IMR-90 (cell line): Measurements from ENCODE around the gene PDGFRA. TPM values are rescaled to one million over a fixed set of nuclear protein-coding genes. Genes with fewer than 3 reads are reported as not detected.

Experiments
- ATAC-seq: fragments of 200-7000 bp; cut with Tn5 transposase; 2 replicates; pipeline ENCODE4 v1.9.1; 2020; ENCODE audit warnings: low read depth, mild to moderate bottlenecking, moderate library complexity
- BruUV-seq: library from RNA; stranded (reverse); fragments of 400-500 nt; replicated peaks from 2 replicates; lab custom pipeline; 2021; lab: Mats Ljungman, UMichigan
- CTCF ChIA-PET: fragments of 300-600 bp; formaldehyde crosslinking; extraction: SDS; loops from one replicate; lab custom pipeline; 2021; ENCODE audit warnings: antibody characterized with exemption; lab: Yijun Ruan, JAX
- POLR2A ChIA-PET: fragments of 300-600 bp; sonication (Branson Sonifier 250); formaldehyde crosslinking; loops from one replicate; lab custom pipeline; 2022; ENCODE audit warnings: antibody characterized with exemption; ENCODE audit not compliant: unreplicated experiment; lab: Charles Lee
- DNase-seq: peaks from one replicate; pipeline ENCODE4 v3.0.0; 2013
- H2AFZ ChIP-seq: replicated peaks from 2 replicates; pipeline ENCODE3; 2013; ENCODE audit warnings: low read length, mild to moderate bottlenecking; ENCODE audit not compliant: poor library complexity
- H2AK5ac ChIP-seq: 2 replicates; pipeline ENCODE4 v1.6.1; 2013; ENCODE audit warnings: low read depth, low read length, inconsistent platforms
- H2AK9ac ChIP-seq: replicated peaks from 2 replicates; pipeline ENCODE3; 2013; ENCODE audit warnings: mild to moderate bottlenecking, low read depth, low read length, moderate library complexity; ENCODE audit not compliant: poor library complexity
- H2BK120ac ChIP-seq: 2 replicates; pipeline ENCODE4 v1.6.1; 2013; ENCODE audit warnings: low read depth, low read length, inconsistent platforms
- H2BK15ac ChIP-seq: 3 replicates; pipeline ENCODE4 v1.6.1; 2013; ENCODE audit warnings: low read depth, low read length, inconsistent platforms
- H2BK20ac ChIP-seq: 2 replicates; pipeline ENCODE4 v1.6.1; 2013; ENCODE audit warnings: low read depth, mild to moderate bottlenecking, inconsistent platforms, low read length, moderate library complexity
- H2BK5ac ChIP-seq: 2 replicates; pipeline ENCODE4 v1.6.1; 2013; ENCODE audit warnings: mild to moderate bottlenecking, low read depth, low read length, inconsistent platforms; ENCODE audit not compliant: poor library complexity, severe bottlenecking
- H3K14ac ChIP-seq: replicated peaks from 2 replicates; pipeline ENCODE4 v1.6.1; 2013; ENCODE audit warnings: low read depth, low read length, inconsistent platforms
- H3K18ac ChIP-seq: 2 replicates; pipeline ENCODE4 v1.6.1; 2013; ENCODE audit warnings: low read depth, low read length, control low read depth
- H3K23ac ChIP-seq: 2 replicates; pipeline ENCODE4 v1.6.1; 2013; ENCODE audit warnings: low read depth, low read length, inconsistent platforms
- H3K27ac ChIP-seq: 2 replicates; pipeline ENCODE4 v1.5.1; 2013; ENCODE audit warnings: mild to moderate bottlenecking, control low read depth, low read length; ENCODE audit not compliant: insufficient read depth
- H3K27me3 ChIP-seq: 2 replicates; pipeline ENCODE4 v1.6.1; 2013; ENCODE audit warnings: low read length; ENCODE audit not compliant: control insufficient read depth, insufficient read depth
- H3K36me3 ChIP-seq: 2 replicates; pipeline ENCODE4 v1.6.1; 2013; ENCODE audit warnings: low read length, mixed read lengths; ENCODE audit not compliant: control insufficient read depth, insufficient read depth
- H3K4ac ChIP-seq: 2 replicates; pipeline ENCODE4 v1.6.1; 2013; ENCODE audit warnings: low read depth, low read length, inconsistent platforms
- H3K4me1 ChIP-seq: 2 replicates; pipeline ENCODE4 v1.6.1; 2013; ENCODE audit warnings: low read length, mixed read lengths; ENCODE audit not compliant: control insufficient read depth, insufficient read depth
- H3K4me2 ChIP-seq: 2 replicates; pipeline ENCODE4 v1.6.1; 2013; ENCODE audit warnings: low read depth, mild to moderate bottlenecking, control low read depth, low read length, moderate library complexity
- H3K4me3 ChIP-seq: 2 replicates; pipeline ENCODE4 v1.5.1; 2013; ENCODE audit warnings: low read depth, mild to moderate bottlenecking, control low read depth, low read length, moderate library complexity; ENCODE audit not compliant: insufficient read depth
- H3K56ac ChIP-seq: 2 replicates; pipeline ENCODE4 v1.6.1; 2013; ENCODE audit warnings: low read length, inconsistent platforms; ENCODE audit not compliant: insufficient read depth; ENCODE audit errors: extremely low read depth
- H3K79me1 ChIP-seq, 2 experiments: 2 replicates each; pipeline ENCODE4 v1.6.1; 2013; ENCODE audit warnings: low read length in 2 of 2, inconsistent platforms in 1 of 2, low read depth in 1 of 2
- H3K9ac ChIP-seq: 2 replicates; pipeline ENCODE4 v1.6.1; 2013; ENCODE audit warnings: low read depth, low read length, control low read depth
- H3K9me1 ChIP-seq: 2 replicates; pipeline ENCODE4 v1.6.1; 2013; ENCODE audit warnings: low read length, inconsistent platforms; ENCODE audit not compliant: insufficient read depth
- H3K9me3 ChIP-seq: 2 replicates; pipeline ENCODE4 v1.6.1; 2013; ENCODE audit warnings: low read length; ENCODE audit not compliant: control insufficient read depth, insufficient read depth
- H4K20me1 ChIP-seq: 2 replicates; pipeline ENCODE4 v1.6.1; 2013; ENCODE audit warnings: low read length, inconsistent platforms; ENCODE audit not compliant: insufficient read depth
- H4K5ac ChIP-seq: 2 replicates; pipeline ENCODE4 v1.6.1; 2013; ENCODE audit warnings: mild to moderate bottlenecking, low read depth, low read length, control low read depth
- H4K8ac ChIP-seq, 2 experiments: 2 replicates each; pipeline ENCODE4 v1.6.1; 2013; ENCODE audit warnings: low read depth in 2 of 2, low read length in 2 of 2, control low read depth in 1 of 2, inconsistent platforms in 1 of 2
- H4K91ac ChIP-seq: 2 replicates; pipeline ENCODE4 v1.6.1; 2013; ENCODE audit warnings: low read depth, low read length, inconsistent platforms; ENCODE audit not compliant: insufficient read depth
- CHD1 ChIP-seq: IDR thresholded peaks from 2 replicates; pipeline ENCODE4 v1.6.1; 2012; ENCODE audit warnings: low read depth, low read length, improper control_type of control experiment
- MAFK ChIP-seq: IDR thresholded peaks from 2 replicates; pipeline ENCODE4 v1.6.1; 2012; ENCODE audit warnings: low read depth, low read length, improper control_type of control experiment
- MXI1 ChIP-seq: IDR thresholded peaks from 2 replicates; pipeline ENCODE4 v1.6.1; 2012; ENCODE audit warnings: low read depth, mild to moderate bottlenecking, low read length, moderate library complexity, borderline replicate concordance
- RAD21 ChIP-seq: IDR thresholded peaks from 2 replicates; pipeline ENCODE4 v1.6.1; 2012; ENCODE audit warnings: low read length, improper control_type of control experiment
- WGBS, 2 experiments: methylation state at CpG; one replicate each; pipeline versions ENCODE4 v1.1.5 to v1.1.7; 2013; ENCODE audit warnings: missing lambda C conversion rate in 2 of 2; ENCODE audit not compliant: insufficient read length in 1 of 2; ENCODE audit errors: extremely low coverage in 2 of 2; 5-methylcytosine and 5-hydroxymethylcytosine counted together
- dilution Hi-C: fragments of 300-500 bp; cut with HindIII; formaldehyde crosslinking; loops from one replicate; pipeline ENCODE4 v1.14.3; 2018; ENCODE audit warnings: low sequenced_read_pairs; ENCODE audit not compliant: unreplicated experiment
- in situ Hi-C: fragments of 300-500 bp; cut with MboI; formaldehyde crosslinking; loops from 3 replicates; pipeline ENCODE4 v1.14.3; 2019; ENCODE audit warnings: low sequenced_read_pairs, inconsistent platforms, mixed read lengths
- intact Hi-C: fragments of 100-400 bp; cut with micrococcal nuclease; formaldehyde crosslinking; loops from 2 replicates; pipeline ENCODE4 v1.10.0; 2022
- polyA plus RNA-seq, 3 experiments: library from polyadenylated mRNA; depleted of rRNA; stranded (reverse); fragments of >200 nt; gene quantifications; 2 replicates each; pipeline ENCODE4 v1.2.3, GENCODE V29; 2012; ENCODE audit warnings: low replicate concordance in 1 of 3
- total RNA-seq: library from RNA; depleted of rRNA; stranded (reverse); fragments of >200 nt; gene quantifications from 2 replicates; pipeline ENCODE4 v1.2.3, GENCODE V29; 2012

Gene PDGFRA
- total and polyA plus RNA-seq, 2 of the 4 experiments (the other 2 are of a cell fraction): 60.8 to 168 TPM

GRCh38 chr4:54228056-54228527 lies 1.0 kb upstream of the PDGFRA start (continued):
- no peak for TF ChIP-seq MAFK
- peak; percentile 58; the same call in 1 of the 2 replicates for TF ChIP-seq CHD1

DNA sequence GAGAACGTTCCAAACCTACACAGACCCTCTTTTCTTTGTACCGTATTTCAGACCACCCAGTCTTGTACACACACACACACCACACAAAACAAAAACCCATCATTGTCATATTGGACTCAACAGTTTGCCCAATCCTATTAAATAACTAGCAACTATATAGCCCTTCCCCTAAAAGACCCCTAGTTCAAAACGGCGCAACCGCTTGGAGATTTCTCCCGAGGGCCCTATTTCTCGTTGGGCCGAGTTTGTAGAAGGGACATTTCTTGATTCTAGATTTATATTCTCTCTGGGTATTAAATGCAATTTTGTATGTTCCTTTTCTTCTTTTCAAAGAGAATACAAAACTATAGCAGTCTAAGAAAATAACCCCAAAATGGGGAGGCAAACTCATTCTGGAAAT lies 547 bp upstream of the PDGFRA start:
- ATAC-seq: no peak
- no peaks in the 10 kb centered on the region for H3K9me3 ChIP-seq
- peak overlapping the region; percentile 85 for H3K9ac ChIP-seq
- in situ Hi-C loops: loop anchor here (5.0 to 25.0 kb wide), 7 partner anchors 321 to 1854 kb away; partner anchors contain the start of gene SCFD2
- H2BK5ac ChIP-seq: peak overlapping the region; percentile 93
- peak overlapping the region; percentile 93 for H3K18ac ChIP-seq
- H3K27me3 ChIP-seq: no peaks in the 10 kb centered on the region
- dilution Hi-C loops: no loop called here
- intact Hi-C loops: loop anchor here (1.0 to 5.0 kb wide), 9 partner anchors 298 to 1231 kb away; partner anchors contain the start of gene FIP1L1
- BruUV-seq: no TSS peak
- H2BK15ac ChIP-seq: peak overlapping the region; percentile 79; the same call in 2 of the 3 replicates
- peak overlapping the region; percentile 89 for H3K14ac ChIP-seq
- peaks cover 25% of the 10 kb centered on the region for H4K20me1 ChIP-seq
- peaks cover 21% of the 10 kb centered on the region; the same call in 1 of the 2 replicates for H3K36me3 ChIP-seq
- peak overlapping the region; percentile 95 for H2BK20ac ChIP-seq
- H3K56ac ChIP-seq: peak overlapping the region; percentile 92
- peak overlapping the region; percentile 89 for H3K4me3 ChIP-seq
- POLR2A ChIA-PET: interaction anchor here (0.7 kb wide), 1 partner anchor 296 kb away, joined by 6 read pairs; no protein-coding TSS in a partner anchor
- H3K4me1 ChIP-seq: peaks cover 15% of the 10 kb centered on the region
- peak overlapping the region; percentile 52 to 55 for H4K8ac ChIP-seq
- H2AK5ac ChIP-seq: peak overlapping the region; percentile 36
- peak overlapping the region; percentile 93 for H3K4me2 ChIP-seq
- peak overlapping the region; percentile 83 for H3K27ac ChIP-seq
- CTCF ChIA-PET: interaction anchor here (0.6 to 1.5 kb wide), 6 partner anchors 83 to 519 kb away, joined by 3 to 4 read pairs (median 3); no protein-coding TSS in a partner anchor
- peak overlapping the region; percentile 98 for H3K4ac ChIP-seq
- TF ChIP-seq MXI1 (no peak), RAD21 (no peak)
- peak overlapping the region; percentile 94 for H2AK9ac ChIP-seq
- peak overlapping the region; percentile 98 for H2BK120ac ChIP-seq
- DNase-seq: no peak
- H3K79me1 ChIP-seq: peaks cover 0 to 10% of the 10 kb centered on the region in 2 experiments; a peak in 1 of 4 replicates
- peak overlapping the region; percentile 96 for H4K91ac ChIP-seq
- H3K9me1 ChIP-seq: no peaks in the 10 kb centered on the region
- peak overlapping the region; percentile 94 for H4K5ac ChIP-seq
- H3K23ac ChIP-seq: peak overlapping the region; percentile 97
- WGBS, 2 experiments: no CpG with 5 or more reads among the region's 8 CpGs
- peak overlapping the region; percentile 95 for H2AFZ ChIP-seq
